22Rv1 (cell line): ENCODE results near the gene PNPLA8.

Experiments used
- CTCF ChIP-seq: fragments of 450-650 bp; IDR thresholded peaks from 2 replicates; pipeline ENCODE4 v1.5.1; 2017; ENCODE audit warnings: mild to moderate bottlenecking
- ZFX ChIP-seq: fragments of 450-650 bp; IDR thresholded peaks from 2 replicates; pipeline ENCODE4 v1.6.1; 2017; ENCODE audit warnings: antibody characterized with exemption, borderline replicate concordance

DNA sequence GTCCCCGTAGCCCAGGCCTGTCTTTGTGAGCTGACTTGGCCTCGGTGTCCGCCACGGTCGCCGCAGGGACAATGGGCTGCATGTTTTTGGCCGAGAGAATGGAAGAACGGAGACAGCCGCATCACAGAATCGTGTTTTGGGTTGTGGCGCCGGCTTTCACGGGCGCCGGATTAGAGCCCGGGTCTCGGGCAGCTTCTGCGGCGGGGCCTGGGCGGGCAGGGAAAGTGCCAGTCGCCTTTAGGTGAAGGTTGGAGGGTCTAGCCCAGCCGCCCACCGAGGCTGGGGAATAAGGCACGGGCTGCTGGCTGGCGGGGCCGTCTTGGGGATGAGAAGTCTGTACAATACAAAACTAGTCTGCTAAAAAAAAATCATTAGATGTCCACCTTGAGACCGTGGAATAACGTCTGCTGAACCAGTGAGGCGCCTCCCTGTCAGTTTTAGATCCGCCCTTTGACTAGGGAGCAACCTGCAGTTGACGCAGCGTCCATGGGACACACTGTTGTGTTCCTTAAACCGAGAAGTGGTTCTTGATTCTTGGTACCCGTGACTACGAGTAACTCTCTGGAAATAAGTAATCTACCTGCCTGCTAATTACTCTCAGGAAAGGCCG is 44.3 kb upstream of the PNPLA8 start:
- no peak for TF ChIP-seq CTCF
- no peak for TF ChIP-seq ZFX
